ENCODE results near the gene TASOR.
A peak's percentile ranks its signal among the peaks of the same experiment; 100 is the strongest.
"Not testable (repeated sequence)": the region's sequence is repeated elsewhere in the genome, so short reads cannot be mapped to it uniquely, and the experiment has no call there.

The TASOR gene

DNA sequence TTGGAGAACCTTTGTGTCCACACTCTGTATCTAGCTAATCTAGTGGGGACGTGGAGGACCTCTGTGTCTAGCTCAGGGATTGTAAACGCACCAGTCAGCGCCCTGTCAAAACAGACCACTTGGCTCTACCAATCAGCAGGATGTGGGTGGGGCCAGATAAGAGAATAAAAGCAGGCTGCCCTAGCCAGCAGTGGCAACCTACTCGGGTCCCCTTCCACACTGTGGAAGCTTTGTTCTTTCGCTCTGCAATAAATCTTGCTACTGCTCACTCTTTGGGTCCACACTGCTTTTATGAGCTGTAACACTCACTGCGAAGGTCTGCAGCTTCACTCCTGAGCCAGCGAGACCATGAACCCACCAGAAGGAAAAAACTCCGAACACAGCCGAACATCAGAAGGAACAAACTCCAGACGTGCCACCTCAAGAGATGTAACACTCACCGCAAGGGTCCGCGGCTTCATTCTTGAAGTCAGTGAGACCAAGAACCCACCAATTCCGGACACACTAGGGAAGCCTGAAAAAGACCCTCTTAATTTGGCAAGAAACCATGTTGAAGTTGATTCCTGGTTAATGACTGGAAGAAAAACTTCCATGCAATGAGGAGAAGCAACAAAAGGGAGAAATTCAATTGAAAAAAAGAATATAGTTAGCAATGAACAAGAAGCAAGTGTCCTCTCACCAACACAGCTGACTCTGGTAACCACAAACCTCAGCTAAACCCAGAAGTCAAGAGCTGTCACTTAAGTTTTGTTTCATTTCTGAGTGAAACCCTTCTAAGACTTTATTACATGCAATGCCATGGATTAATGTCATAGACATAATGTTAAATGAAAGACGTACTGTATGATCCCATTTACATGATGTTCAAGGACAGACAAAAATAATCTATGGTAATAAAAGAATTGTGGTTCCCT is 9.7 kb upstream of the TASOR start:
- not testable (repeated sequence) for ATAC-seq, H3K27ac Mint-ChIP-seq, H3K36me3 Mint-ChIP-seq

GRCh38 chr3:56692001-56692365 is 8.9 kb upstream of the TASOR start:
- peaks cover 28% of the 10 kb centered on the region for H3K4me1 Mint-ChIP-seq
- not testable (repeated sequence) for H3K36me3 Mint-ChIP-seq, ATAC-seq, H3K4me3 Mint-ChIP-seq, H3K27ac Mint-ChIP-seq, H3K9me3 Mint-ChIP-seq, H3K27me3 Mint-ChIP-seq

More for the DNA sequence above, 9.7 kb upstream of the TASOR start:
- H3K27me3 Mint-ChIP-seq, H3K9me3 Mint-ChIP-seq, H3K4me3 Mint-ChIP-seq: not testable (repeated sequence)
- peaks cover 27% of the 10 kb centered on the region for H3K4me1 Mint-ChIP-seq

DNA sequence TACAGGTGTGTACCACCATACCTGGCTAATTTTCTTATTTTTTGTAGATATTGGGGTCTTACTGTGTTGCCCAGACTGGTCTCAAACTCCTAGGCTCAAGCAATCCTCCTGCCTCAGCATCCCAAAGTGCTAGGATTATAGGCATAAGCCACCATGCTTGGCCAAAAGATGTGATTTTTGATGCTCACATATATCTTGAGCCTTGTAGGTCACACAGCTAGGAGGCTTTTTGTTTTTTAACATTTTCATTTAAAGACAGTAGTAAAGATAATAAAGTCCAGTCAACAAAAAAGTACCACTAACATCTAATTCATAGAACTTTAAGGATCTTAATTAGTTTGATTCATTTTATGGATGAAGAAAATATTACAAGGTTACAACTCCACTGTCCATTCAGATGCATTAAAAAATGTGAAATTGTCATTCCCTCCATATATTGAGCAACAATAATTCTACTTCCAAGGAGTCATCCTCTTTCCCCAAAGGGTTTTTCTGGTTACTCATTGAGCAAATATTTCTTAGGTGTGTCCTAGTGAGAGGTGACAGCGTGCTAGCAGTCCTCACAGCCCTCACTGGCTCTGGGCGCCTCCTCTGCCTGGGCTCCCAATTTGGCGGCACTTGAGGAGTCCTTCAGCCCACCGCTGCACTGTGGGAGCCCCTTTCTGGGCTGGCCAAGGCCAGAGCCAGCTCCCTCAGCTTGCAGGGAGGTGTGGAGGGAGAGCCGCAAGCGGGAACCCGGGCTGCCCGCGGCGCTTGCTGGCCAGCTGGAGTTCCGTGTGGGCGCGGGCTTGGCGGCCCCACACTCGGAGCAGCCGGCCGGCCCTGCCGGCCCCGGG is 8.3 kb upstream of the TASOR start:
- Mint-ChIP-seq H3K9me3 (no peaks in the 10 kb centered on the region), H3K36me3 (no peaks in the 10 kb centered on the region), H3K4me3 (no peak overlapping the region), H3K27ac (no peak overlapping the region), H3K4me1 (peaks cover 28% of the 10 kb centered on the region), H3K27me3 (no peaks in the 10 kb centered on the region)
- no peak for ATAC-seq

DNA sequence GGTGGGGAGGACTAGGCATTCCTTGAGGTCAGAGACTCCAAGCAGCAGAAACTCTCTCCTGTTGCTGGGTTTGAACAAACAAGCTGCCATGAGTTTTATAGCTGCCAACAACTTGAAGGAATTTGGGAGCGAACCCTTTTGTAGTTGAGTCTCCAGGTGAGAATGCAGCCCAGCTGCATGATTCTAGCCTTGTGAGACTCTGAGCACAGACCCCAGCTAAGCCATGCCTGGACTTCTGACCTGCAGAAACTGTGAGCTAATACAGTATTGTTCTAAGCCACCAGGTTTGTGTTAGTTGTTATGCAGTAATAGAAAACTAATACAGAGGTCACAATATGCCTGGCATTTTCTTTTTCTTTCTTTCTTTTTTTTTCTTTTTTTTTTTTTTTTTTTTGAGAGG is 6.2 kb upstream of the TASOR start:
- no peaks in the 10 kb centered on the region for H3K36me3 Mint-ChIP-seq
- no peak overlapping the region for H3K27ac Mint-ChIP-seq
- H3K27me3 Mint-ChIP-seq, result no peaks in the 10 kb centered on the region
- no peak for ATAC-seq
- H3K4me1 Mint-ChIP-seq, result peaks cover 28% of the 10 kb centered on the region
- H3K4me3 Mint-ChIP-seq, result no peak overlapping the region
- H3K9me3 Mint-ChIP-seq, result no peaks in the 10 kb centered on the region

- Mint-ChIP-seq H3K4me3 (no peak overlapping the region), H3K36me3 (no peaks in the 10 kb centered on the region), H3K4me1 (peaks cover 19% of the 10 kb centered on the region), H3K27me3 (no peaks in the 10 kb centered on the region), H3K9me3 (no peaks in the 10 kb centered on the region), H3K27ac (peak overlapping the region; percentile 58)
- peak; percentile 74 for ATAC-seq
Measured at GRCh38 chr3:56688191-56688590, 5.1 kb upstream of the TASOR start.

DNA sequence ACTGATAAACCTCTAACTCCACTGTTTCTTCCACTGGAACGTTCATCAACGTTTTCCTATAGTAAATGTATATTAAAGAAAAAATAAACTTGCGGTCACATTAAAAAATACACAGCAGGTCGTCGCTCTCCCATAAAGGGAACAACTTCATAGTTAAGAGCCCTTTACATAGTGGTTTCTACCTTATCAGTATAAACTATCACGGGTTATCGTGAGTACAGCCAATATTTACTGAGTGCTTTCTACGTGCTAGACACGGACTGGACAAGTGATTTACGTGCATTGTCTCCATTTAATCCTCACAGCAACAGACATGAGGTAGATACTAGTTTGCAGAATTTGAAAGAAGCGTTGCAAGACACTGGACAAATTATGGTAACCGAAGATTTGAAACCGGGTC is 964 bp upstream of the TASOR start:
- H3K27me3 Mint-ChIP-seq, result no peaks in the 10 kb centered on the region
- peaks cover 37% of the 10 kb centered on the region for H3K4me1 Mint-ChIP-seq
- no peak for ATAC-seq

DNA sequence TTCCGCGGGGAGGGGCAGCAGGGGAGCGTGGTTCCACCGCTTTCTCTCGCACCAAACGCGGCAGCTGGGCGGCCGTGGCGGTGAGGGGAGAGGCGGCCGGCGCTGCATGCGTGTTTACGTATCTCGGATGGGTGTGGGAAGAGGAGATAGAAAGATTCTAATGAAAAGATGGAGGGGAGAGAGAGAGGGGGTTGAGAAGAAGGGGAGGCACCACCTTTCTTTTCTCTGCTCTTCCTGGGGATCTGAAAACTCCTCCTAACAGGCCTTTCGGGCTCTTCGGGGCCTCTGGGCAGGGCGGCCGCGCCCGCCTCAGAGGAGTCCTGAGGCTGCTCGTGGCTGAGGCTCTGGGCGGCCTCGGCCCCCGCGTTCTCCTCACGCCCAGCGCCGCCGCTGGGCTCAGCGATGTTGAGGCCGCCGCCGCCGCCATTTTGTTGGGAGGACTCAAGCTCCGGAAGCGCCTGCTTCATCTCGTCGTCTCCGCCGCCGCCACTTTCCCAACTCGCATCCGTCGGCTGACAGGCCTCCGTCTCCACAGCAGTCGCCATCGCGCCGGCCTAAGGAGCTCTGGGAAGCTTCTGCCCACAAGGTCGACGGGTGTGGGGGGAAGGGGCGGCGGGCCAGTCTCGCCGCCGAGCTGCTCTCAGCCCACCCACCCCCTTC is 473 bp downstream of the TASOR start:
- Mint-ChIP-seq H3K27me3 (no peaks in the 10 kb centered on the region), H3K4me1 (peaks cover 39% of the 10 kb centered on the region), H3K27ac (peak overlapping the region; percentile 93), H3K9me3 (no peaks in the 10 kb centered on the region), H3K36me3 (peaks cover 24% of the 10 kb centered on the region), H3K4me3 (peak overlapping the region; percentile 98)
- peak; percentile 90 for ATAC-seq

More for the DNA sequence above, 964 bp upstream of the TASOR start:
- Mint-ChIP-seq H3K9me3 (no peaks in the 10 kb centered on the region), H3K4me3 (peak overlapping the region; percentile 98), H3K36me3 (peaks cover 13% of the 10 kb centered on the region), H3K27ac (peak overlapping the region; percentile 93)

GRCh38 chr3:56681984-56682461 is 1.0 kb downstream of the TASOR start:
- Mint-ChIP-seq H3K27ac (peak overlapping the region; percentile 93), H3K4me1 (peaks cover 45% of the 10 kb centered on the region), H3K36me3 (peaks cover 27% of the 10 kb centered on the region), H3K9me3 (no peaks in the 10 kb centered on the region), H3K4me3 (peak overlapping the region; percentile 98), H3K27me3 (no peaks in the 10 kb centered on the region)
- no peak for ATAC-seq

DNA sequence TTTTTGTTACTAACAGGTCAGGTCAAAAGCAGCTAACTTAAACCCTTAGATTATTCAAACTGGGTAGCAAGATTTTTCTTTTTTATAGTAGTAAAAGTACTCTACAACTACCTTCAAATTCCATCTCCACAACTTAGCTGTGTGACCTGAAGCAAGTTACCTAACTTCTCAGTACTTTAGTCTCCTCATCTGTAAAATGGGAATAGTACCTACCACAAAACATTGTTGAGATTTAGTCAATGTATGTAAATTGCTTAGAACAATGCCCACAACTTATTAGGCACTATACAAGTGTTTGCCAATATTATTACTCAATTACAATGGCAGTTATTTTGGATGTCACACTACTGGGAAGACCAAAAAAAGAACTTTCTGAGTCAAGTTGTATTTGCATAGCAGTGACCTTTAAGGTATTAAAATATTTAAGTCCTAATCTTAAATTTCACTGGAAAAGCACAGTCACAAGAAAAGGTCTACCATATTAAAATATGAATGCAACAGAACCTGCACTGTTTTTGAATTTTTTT is 2.9 kb downstream of the TASOR start:
- H3K27ac Mint-ChIP-seq, result no peak overlapping the region
- no peaks in the 10 kb centered on the region for H3K27me3 Mint-ChIP-seq
- H3K36me3 Mint-ChIP-seq, result peaks cover 33% of the 10 kb centered on the region
- peaks cover 46% of the 10 kb centered on the region for H3K4me1 Mint-ChIP-seq
- H3K4me3 Mint-ChIP-seq, result no peak overlapping the region
- H3K9me3 Mint-ChIP-seq, result no peaks in the 10 kb centered on the region
- ATAC-seq, result no peak

- peaks cover 41% of the 10 kb centered on the region for H3K36me3 Mint-ChIP-seq
- ATAC-seq, result no peak
- H3K9me3 Mint-ChIP-seq, result no peaks in the 10 kb centered on the region
- H3K27me3 Mint-ChIP-seq, result no peaks in the 10 kb centered on the region
- no peak overlapping the region for H3K4me3 Mint-ChIP-seq
- H3K27ac Mint-ChIP-seq, result no peak overlapping the region
- peaks cover 46% of the 10 kb centered on the region for H3K4me1 Mint-ChIP-seq
Measured at GRCh38 chr3:56677286-56677685, 5.8 kb downstream of the TASOR start.

DNA sequence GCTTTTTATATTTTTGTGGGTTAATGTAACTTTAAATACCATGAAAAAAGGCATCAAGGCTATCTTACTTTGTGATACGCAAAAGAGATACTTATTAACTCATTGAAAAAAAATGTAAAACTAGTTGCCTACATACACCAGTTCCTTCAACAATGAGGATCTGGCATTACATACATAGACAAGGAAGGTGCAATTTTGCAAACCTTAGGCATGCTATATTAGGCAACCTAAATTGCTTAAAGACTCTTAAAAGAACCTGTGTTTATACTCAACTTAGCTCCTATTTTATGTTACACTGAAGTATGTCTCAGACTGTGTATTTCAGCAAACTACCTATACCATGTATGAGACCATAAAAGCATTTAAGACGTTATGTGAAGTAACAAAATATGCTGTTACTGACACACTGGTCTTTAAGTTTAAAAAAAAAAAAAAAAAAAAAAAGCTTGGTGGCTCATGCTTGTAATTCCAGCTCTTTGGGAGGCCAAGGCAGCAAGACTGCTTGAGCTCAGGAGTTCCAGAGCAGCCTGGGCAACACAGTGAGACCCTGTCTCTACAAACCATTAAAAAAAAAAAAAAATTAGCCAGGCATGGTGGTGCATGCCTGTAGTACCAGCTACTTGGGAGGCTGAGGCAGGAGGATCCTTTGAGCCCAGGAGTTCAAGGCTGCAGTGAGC is 9.1 kb downstream of the TASOR start:
- H3K36me3 Mint-ChIP-seq, result peaks cover 47% of the 10 kb centered on the region
- no peak overlapping the region for H3K27ac Mint-ChIP-seq
- H3K27me3 Mint-ChIP-seq, result no peaks in the 10 kb centered on the region
- ATAC-seq, result no peak
- no peaks in the 10 kb centered on the region for H3K9me3 Mint-ChIP-seq
- peaks cover 24% of the 10 kb centered on the region for H3K4me1 Mint-ChIP-seq
- H3K4me3 Mint-ChIP-seq, result no peak overlapping the region

DNA sequence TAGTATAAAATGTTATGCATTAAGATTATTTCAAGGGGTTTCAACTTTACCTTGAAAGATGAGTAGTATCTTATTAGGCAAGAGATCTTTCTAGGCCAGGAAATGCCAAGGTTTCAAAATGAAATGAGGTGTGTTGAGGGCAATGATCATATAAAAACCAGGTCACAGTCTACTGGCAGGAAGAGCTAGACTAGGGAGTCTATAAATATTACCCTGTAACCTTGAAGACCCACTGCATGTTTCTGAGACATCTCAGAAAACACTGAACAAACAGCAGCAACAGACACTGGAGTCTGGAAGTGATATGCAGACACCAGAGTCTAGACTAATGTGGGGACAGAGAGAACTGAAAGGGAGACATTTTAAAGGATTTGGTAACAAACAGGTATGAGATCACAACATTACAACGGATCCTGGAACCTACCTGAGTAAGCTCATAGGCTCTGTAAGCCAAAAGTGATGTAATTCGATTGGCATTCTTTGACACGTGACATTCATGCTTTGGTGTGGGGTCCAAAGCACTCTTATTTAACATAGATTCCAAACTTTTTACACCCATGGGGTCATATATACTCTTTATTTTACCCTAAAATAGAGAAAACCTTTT is 15.0 kb downstream of the TASOR start:
- H3K36me3 Mint-ChIP-seq, result peaks cover 60% of the 10 kb centered on the region
- no peak for ATAC-seq
- H3K4me3 Mint-ChIP-seq, result no peak overlapping the region

GRCh38 chr3:56664823-56665222 is 18.2 kb downstream of the TASOR start:
- no peak for ATAC-seq
- Mint-ChIP-seq H3K36me3 (peaks cover 56% of the 10 kb centered on the region), H3K4me1 (peaks cover 8% of the 10 kb centered on the region), H3K9me3 (no peaks in the 10 kb centered on the region), H3K27ac (no peak overlapping the region), H3K4me3 (no peak overlapping the region), H3K27me3 (no peaks in the 10 kb centered on the region)

More for the DNA sequence above, 15.0 kb downstream of the TASOR start:
- Mint-ChIP-seq H3K27ac (peak overlapping the region; percentile 33), H3K4me1 (peaks cover 12% of the 10 kb centered on the region), H3K27me3 (no peaks in the 10 kb centered on the region), H3K9me3 (no peaks in the 10 kb centered on the region)

GRCh38 chr3:56655709-56656108 is 27.4 kb downstream of the TASOR start:
- no peak for ATAC-seq
- Mint-ChIP-seq H3K4me1 (peaks cover 15% of the 10 kb centered on the region), H3K36me3 (peaks cover 76% of the 10 kb centered on the region), H3K9me3 (no peaks in the 10 kb centered on the region), H3K27ac (no peak overlapping the region), H3K27me3 (no peaks in the 10 kb centered on the region), H3K4me3 (no peak overlapping the region)
